NCI-H460 (cell line): ENCODE results near the gene MIPEP. TPM values are rescaled to one million over a fixed set of nuclear protein-coding genes. Genes with fewer than 3 reads are reported as not detected.
A peak's percentile ranks its signal among the peaks of the same experiment; 100 is the strongest.

ENCODE experiments used
- DNase-seq: peaks from one replicate; pipeline ENCODE4 v3.0.0-alpha.2; 2016; ENCODE audit warnings: low read depth; ENCODE audit errors: extremely low read depth
- total RNA-seq: library from RNA; depleted of rRNA; stranded (reverse); fragments of >200 nt; shearing (Covaris generic); gene quantifications from 2 replicates; pipeline ENCODE4 v1.2.3, GENCODE V29; 2014

MIPEP gene
- total RNA-seq, 1 experiment from 2014 or later: 19.2 TPM

- no peak for DNase-seq
These were observed 77.7 kb downstream of the MIPEP start for GRCh38 chr13:23811366-23812062.

GRCh38 chr13:23810685-23811240 is 78.4 kb downstream of the MIPEP start:
- no peak for DNase-seq

GRCh38 chr13:23808803-23809202 is 80.4 kb downstream of the MIPEP start:
- DNase-seq: no peak

GRCh38 chr13:23806874-23807526 is 82.2 kb downstream of the MIPEP start:
- no peak for DNase-seq

- DNase-seq: no peak
These were observed 83.4 kb downstream of the MIPEP start for GRCh38 chr13:23805821-23806220.

- DNase-seq: no peak
These were observed 84.1 kb downstream of the MIPEP start for GRCh38 chr13:23805122-23805521.

GRCh38 chr13:23804166-23804565 is 85.0 kb downstream of the MIPEP start:
- DNase-seq: no peak

- DNase-seq: no peak
These were observed 88.1 kb downstream of the MIPEP start for GRCh38 chr13:23801141-23801540.

GRCh38 chr13:23799945-23800344 is 89.3 kb downstream of the MIPEP start:
- no peak for DNase-seq

- no peak for DNase-seq
These were observed 91.8 kb downstream of the MIPEP start for GRCh38 chr13:23797276-23797903.

GRCh38 chr13:23796551-23796950 is 92.6 kb downstream of the MIPEP start:
- DNase-seq: no peak

GRCh38 chr13:23794267-23795161 is 94.7 kb downstream of the MIPEP start:
- DNase-seq: peak; percentile 4

- DNase-seq: no peak
These were observed 95.5 kb downstream of the MIPEP start for GRCh38 chr13:23793711-23794110.

- DNase-seq: no peak
These were observed 96.5 kb downstream of the MIPEP start for GRCh38 chr13:23792680-23793079.

- no peak for DNase-seq
These were observed 98.5 kb downstream of the MIPEP start for GRCh38 chr13:23790577-23791170.

GRCh38 chr13:23789576-23790346 is 99.4 kb downstream of the MIPEP start:
- no peak for DNase-seq

GRCh38 chr13:23788459-23788858 is 100.7 kb downstream of the MIPEP start:
- no peak for DNase-seq

- DNase-seq: no peak
These were observed 101.7 kb downstream of the MIPEP start for GRCh38 chr13:23787464-23787863.

- no peak for DNase-seq
These were observed 102.6 kb downstream of the MIPEP start for GRCh38 chr13:23786607-23787006.
